Right atrium auricular region (tissue), 2 donors: ENCODE measurements around the gene EAF1. TPM values are rescaled to one million over a fixed set of nuclear protein-coding genes. Genes with fewer than 3 reads are reported as not detected.

Source experiments
- DNase-seq: peaks from one replicate; pipeline ENCODE4 v3.0.0-alpha.2; 2019; ENCODE audit warnings: low spot score
- H3K27ac ChIP-seq, 2 donors: fragments of 200-600 bp; sonication (generic); 1 replicate in 1 of 2; 2 replicates in 1 of 2; pipeline ENCODE4 v1.5.1; 2016 to 2019
- H3K27me3 ChIP-seq, 2 donors: fragments of 200-600 bp; sonication (generic); one replicate each; pipeline versions ENCODE4 v1.5.1 to v1.6.0; 2017 to 2019
- H3K36me3 ChIP-seq: fragments of 200-600 bp; sonication (generic); one replicate; pipeline ENCODE4 v1.5.1; 2016
- H3K4me1 ChIP-seq, 2 donors: fragments of 200-600 bp; sonication (generic); one replicate each; pipeline versions ENCODE4 v1.5.1 to v1.6.0; 2017 to 2019
- H3K4me3 ChIP-seq, 2 donors: fragments of 200-600 bp; sonication (generic); 1 replicate in 1 of 2; 2 replicates in 1 of 2; pipeline ENCODE4 v1.5.1; 2017 to 2019; ENCODE audit warnings: mild to moderate bottlenecking in 1 of 2, moderate library complexity in 1 of 2
- H3K9me3 ChIP-seq, 2 donors: fragments of 200-600 bp; sonication (generic); one replicate each; pipeline ENCODE4 v1.5.1; 2019
- total RNA-seq, 2 donors: library from RNA; depleted of rRNA; stranded (reverse); fragments of >200 nt; gene quantifications; one replicate each; pipeline ENCODE4 v1.1.0, GENCODE V29; 2016
- TF ChIP-seq, protein P1 (sequence below), 2 donors: fragments of 200-600 bp; sonication (generic); IDR thresholded peaks; one replicate each; pipeline ENCODE4 v1.5.1; 2019; ENCODE audit warnings: antibody characterized with exemption in 2 of 2

The EAF1 gene
- total RNA-seq, 2 donors from 2014 or later, result 9.7 to 13.2 TPM

DNA sequence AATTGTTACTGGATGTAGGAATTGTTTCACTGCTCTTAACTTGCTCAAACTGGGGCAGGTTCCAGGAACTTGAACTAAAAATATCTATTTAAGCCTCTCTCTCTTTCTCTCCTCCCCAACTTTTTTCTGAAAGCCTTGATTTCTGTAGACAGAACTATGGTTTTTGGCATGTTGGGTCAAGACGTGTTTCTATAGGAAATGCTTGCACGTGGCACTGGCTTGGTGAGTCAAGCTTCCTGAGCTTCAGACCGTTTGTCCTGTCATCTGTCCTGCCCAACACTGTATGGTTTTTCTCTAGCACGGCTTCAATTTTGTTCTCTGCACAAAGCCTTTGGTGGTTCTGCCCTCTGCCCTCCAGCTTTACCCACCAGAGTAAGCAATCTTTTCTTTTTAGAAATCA, 13.5 kb downstream of the EAF1 start:
- no peak for DNase-seq
- Histone ChIP-seq H3K4me3 (no peak overlapping the region), H3K9me3 (no peaks in the 10 kb centered on the region), H3K27ac (no peak overlapping the region), H3K36me3 (peaks cover 54% of the 10 kb centered on the region), H3K4me1 (peaks cover 0 to 6% of the 10 kb centered on the region in 2 donors), H3K27me3 (no peaks in the 10 kb centered on the region)
- TF ChIP-seq, protein P1, sequence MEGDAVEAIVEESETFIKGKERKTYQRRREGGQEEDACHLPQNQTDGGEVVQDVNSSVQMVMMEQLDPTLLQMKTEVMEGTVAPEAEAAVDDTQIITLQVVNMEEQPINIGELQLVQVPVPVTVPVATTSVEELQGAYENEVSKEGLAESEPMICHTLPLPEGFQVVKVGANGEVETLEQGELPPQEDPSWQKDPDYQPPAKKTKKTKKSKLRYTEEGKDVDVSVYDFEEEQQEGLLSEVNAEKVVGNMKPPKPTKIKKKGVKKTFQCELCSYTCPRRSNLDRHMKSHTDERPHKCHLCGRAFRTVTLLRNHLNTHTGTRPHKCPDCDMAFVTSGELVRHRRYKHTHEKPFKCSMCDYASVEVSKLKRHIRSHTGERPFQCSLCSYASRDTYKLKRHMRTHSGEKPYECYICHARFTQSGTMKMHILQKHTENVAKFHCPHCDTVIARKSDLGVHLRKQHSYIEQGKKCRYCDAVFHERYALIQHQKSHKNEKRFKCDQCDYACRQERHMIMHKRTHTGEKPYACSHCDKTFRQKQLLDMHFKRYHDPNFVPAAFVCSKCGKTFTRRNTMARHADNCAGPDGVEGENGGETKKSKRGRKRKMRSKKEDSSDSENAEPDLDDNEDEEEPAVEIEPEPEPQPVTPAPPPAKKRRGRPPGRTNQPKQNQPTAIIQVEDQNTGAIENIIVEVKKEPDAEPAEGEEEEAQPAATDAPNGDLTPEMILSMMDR (IDR thresholded peaks at IDR 0.05), result no peak

DNA sequence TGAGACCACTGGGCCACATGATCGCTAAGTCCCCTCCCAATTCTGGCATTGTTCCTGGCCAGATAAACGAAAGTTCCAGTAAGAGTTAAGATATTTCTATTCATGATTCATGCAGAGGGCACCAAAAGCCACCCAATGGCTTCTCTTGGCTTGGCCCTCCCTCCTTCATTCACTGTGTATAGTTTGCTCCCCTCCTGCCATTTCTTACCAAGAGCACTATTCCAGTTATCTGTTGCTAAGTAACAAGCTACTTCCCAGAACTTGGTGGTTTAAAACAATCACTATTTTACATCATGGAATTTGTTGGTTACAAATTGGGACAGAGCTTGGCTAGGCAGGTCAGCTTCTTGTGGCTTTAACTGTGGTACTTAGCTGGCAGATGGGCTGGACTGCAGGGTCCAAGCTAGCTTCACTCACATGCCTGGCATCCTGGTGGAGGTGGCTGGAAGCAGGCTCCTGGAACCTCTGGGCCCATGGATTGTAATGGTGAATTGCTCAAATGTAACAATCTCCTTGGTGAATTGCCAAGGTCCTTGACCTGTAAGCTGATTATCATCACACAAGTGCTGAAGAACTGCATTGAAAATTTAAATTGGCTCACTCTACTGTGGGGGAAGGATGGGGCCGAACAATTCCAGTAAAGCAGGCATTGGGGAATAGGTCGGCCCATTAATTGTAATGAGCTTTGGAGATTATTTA, 16.6 kb downstream of the EAF1 start:
- no peaks in the 10 kb centered on the region for H3K27me3 ChIP-seq
- H3K9me3 ChIP-seq, result no peaks in the 10 kb centered on the region
- no peak overlapping the region for H3K4me3 ChIP-seq
- TF ChIP-seq, protein P1 (IDR thresholded peaks at IDR 0.05), result no peak
- no peak overlapping the region for H3K27ac ChIP-seq
- DNase-seq, result peak; percentile 50
- peaks cover 27% of the 10 kb centered on the region for H3K36me3 ChIP-seq
- peaks cover 0 to 6% of the 10 kb centered on the region in 2 donors for H3K4me1 ChIP-seq

DNA sequence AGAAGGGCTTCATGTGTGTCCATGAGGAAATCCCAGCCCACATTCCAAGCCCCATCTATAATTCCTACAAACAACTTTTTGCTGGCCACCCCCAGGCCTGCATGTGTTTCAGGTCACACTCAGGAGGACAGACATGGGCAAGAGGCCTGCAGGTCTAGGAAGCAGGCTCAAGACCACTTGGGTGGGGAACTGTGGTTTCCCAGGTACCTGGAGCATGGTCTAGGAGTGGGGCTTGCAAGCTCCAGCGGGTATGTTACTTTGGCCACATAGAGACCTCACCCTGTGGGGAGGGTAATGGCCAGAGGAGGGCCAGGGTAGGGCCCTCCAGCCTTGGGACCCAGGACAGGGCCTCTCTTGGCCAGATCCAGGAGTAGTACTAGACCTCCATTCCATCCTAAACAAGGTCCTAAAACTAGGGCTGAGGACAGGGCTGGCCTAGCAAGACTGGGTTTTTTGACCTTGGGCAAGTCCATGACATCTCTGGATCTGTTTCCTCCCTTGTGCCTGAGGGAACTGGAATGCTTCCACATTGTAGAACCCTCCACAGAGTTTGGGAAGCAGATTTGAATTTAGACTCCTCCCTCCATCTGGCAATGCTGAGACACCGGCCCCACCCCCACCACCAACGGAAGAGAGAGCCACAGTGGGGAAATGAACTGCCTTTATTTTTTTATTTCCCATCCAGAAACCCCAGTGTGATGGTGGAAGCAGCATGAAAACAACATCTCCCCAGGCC, 22.3 kb downstream of the EAF1 start:
- peak; percentile 9 for DNase-seq
- no peak overlapping the region for H3K4me3 ChIP-seq
- no peak overlapping the region for H3K27ac ChIP-seq
- H3K27me3 ChIP-seq, result no peaks in the 10 kb centered on the region
- TF ChIP-seq, protein P1 (IDR thresholded peaks at IDR 0.05), result no peak
- peaks cover 5% of the 10 kb centered on the region for H3K36me3 ChIP-seq
- H3K4me1 ChIP-seq, result no peaks in the 10 kb centered on the region
- no peaks in the 10 kb centered on the region for H3K9me3 ChIP-seq

DNA sequence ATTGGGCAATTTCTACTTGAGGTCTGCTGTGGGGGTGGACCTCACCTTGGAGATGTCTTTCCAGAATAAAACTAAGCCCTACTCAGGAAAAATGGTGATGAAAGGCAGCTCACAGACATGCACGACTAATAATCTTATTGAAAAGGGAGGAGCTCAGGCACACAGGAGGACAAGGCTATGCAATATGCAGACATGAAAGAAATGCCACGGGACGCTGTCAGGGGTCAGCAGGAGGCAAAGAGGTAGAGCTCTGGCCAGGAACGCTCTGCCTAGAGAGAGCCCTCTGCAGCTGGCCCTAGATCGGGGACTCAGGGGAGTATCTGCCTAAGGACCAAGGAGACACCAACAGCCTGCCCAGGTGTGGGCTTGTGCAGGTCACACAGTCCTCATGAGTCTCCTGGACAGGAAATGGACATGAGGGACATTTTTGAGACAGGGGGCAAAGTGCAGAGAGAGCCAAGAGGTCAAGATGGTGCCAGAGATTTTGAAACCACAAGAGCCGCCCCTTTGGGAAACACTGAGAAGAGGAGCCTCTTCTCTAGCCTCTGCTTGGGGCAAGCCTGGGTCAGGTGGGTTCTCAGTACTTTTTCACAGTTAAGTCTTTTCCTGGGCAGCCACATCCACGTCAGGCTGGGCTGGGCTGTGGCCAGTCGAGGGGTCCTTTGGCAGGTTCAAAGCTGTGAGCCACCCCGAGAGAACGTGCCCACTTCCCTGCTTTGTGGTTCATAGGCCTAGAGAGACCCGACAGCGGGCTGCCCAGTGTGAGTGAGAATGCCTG, 23.2 kb downstream of the EAF1 start:
- no peaks in the 10 kb centered on the region for H3K4me1 ChIP-seq
- no peaks in the 10 kb centered on the region for H3K9me3 ChIP-seq
- peak; percentile 51 for DNase-seq
- peaks cover 5% of the 10 kb centered on the region for H3K36me3 ChIP-seq
- H3K27ac ChIP-seq, result no peak overlapping the region
- H3K4me3 ChIP-seq, result no peak overlapping the region
- H3K27me3 ChIP-seq, result no peaks in the 10 kb centered on the region
- TF ChIP-seq, protein P1 (IDR thresholded peaks at IDR 0.05), result no peak

DNA sequence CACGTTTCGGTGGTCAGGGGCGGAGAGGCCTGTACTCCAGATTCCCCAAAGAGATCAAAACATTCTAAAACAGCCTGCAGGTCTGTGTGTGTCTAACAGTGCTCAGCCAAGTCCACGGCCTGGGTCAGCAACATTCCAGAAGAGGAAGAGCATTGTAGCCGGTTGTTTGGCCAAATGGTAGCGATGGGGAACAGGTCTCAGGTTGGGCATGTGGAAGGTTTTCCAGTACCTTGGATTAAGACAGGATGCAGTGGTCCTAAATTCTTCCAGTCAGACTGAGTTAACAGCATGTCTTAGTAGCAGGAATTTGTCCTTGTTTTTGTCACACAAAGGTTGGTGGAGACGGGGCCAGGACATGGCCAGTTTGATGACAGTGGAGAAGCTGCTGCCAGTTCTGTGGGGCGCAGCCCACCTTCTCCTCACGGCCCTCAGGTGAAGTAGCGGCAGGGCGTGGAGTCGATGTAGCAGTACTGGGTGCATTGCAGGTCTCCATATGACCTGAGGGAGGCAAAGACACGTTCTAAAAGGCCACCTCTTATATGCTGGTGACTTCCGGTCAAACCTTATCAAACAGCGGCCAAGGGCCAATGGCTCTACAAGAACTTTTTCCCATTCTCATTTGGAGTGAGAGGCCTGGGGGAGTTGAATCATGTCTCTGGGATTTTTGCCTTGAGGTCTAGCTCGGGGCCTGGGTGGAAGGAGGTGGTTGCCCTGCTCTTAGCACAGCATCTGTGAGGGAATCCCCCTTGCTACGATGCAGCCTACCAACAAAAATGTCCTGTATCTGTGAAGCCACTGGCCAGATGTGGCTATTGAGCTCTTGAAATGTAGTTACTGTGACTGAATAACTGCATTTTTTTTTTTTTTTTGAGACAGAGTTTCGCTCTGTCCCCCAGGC, 24.1 kb downstream of the EAF1 start:
- Histone ChIP-seq H3K4me3 (no peak overlapping the region), H3K9me3 (no peaks in the 10 kb centered on the region), H3K27me3 (no peaks in the 10 kb centered on the region), H3K36me3 (peaks cover 5% of the 10 kb centered on the region), H3K4me1 (no peaks in the 10 kb centered on the region), H3K27ac (no peak overlapping the region)
- TF ChIP-seq, protein P1 (IDR thresholded peaks at IDR 0.05), result no peak
- DNase-seq, result peak; percentile 47
